Activated naive CD8-positive, alpha-beta T cell treated with anti-CD3 and anti-CD28 coated beads, Interleukin-2, amount 10 ng/mL, durations not matched to agents 7 days and 5 days (primary cell): ENCODE measurements around the gene AFF1. TPM values are rescaled to one million over a fixed set of nuclear protein-coding genes. Genes with fewer than 3 reads are reported as not detected.
A peak's percentile ranks its signal among the peaks of the same experiment; 100 is the strongest.
"Not testable (repeated sequence)": the region's sequence is repeated elsewhere in the genome, so short reads cannot be mapped to it uniquely, and the experiment has no call there.

Experiments
- ATAC-seq: fragments of 150-1000 bp; cut with Tn5 transposase; one replicate; pipeline ENCODE4 v1.10.0; 2021; ENCODE audit warnings: low read depth, moderate library complexity
- POLR2A ChIA-PET: fragments of 350-600 bp; sonication (Branson Sonifier 250); formaldehyde crosslinking; loops from one replicate; lab custom pipeline; 2021; ENCODE audit warnings: antibody characterized with exemption; lab: Charles Lee
- DNase-seq: peaks from one replicate; pipeline ENCODE4 v3.0.0; 2021
- H3K27ac Mint-ChIP-seq: one replicate; pipeline ENCODE4 v1.8.0; 2022; ENCODE audit warnings: mild to moderate bottlenecking, mixed read lengths
- H3K27me3 Mint-ChIP-seq: one replicate; pipeline ENCODE4 v1.8.0; 2022; ENCODE audit warnings: mild to moderate bottlenecking, moderate library complexity, mixed read lengths
- H3K36me3 Mint-ChIP-seq: one replicate; pipeline ENCODE4 v1.8.0; 2021; ENCODE audit warnings: mild to moderate bottlenecking, mixed read lengths
- H3K4me1 Mint-ChIP-seq: one replicate; pipeline ENCODE4 v1.8.0; 2021; ENCODE audit warnings: mixed read lengths
- H3K4me3 Mint-ChIP-seq: one replicate; pipeline ENCODE4 v1.8.0; 2022; ENCODE audit warnings: mild to moderate bottlenecking, moderate library complexity, mixed read lengths
- H3K9me3 Mint-ChIP-seq: one replicate; pipeline ENCODE4 v1.8.0; 2021; ENCODE audit warnings: mixed read lengths
- total RNA-seq, 2 experiments: library from RNA; stranded (reverse); gene quantifications; one replicate each; pipeline ENCODE4 v1.2.3, GENCODE V29; 2021

Gene AFF1
- total RNA-seq, 2 experiments from 2014 or later, result 57.1 to 62.5 TPM

- H3K4me3 Mint-ChIP-seq, H3K4me1 Mint-ChIP-seq, H3K9me3 Mint-ChIP-seq, H3K27ac Mint-ChIP-seq, POLR2A ChIA-PET, ATAC-seq, H3K27me3 Mint-ChIP-seq, DNase-seq: not testable (repeated sequence)
- peaks cover 19% of the 10 kb centered on the region for H3K36me3 Mint-ChIP-seq
Measured at GRCh38 chr4:86985852-86986251, 51.0 kb downstream of the AFF1 start.

DNA sequence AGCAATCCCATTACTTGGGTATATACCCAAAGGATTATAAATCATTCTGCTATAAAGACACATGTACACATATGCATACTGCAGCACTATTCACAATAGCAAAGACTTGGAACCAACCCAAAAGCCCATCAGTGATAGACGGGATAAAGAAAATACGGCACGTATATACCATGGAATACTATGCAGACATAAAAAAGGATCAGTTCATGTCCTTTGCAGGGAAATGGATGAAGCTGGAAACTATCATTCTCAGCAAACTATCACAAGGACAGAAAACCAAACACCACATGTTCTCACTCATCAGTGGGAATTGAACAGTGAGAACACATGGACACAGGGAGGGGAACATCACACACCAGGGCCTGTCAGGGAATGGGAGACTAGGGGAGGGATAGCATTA lies 54.8 kb downstream of the AFF1 start:
- POLR2A ChIA-PET, ATAC-seq, H3K27me3 Mint-ChIP-seq: not testable (repeated sequence)

DNA sequence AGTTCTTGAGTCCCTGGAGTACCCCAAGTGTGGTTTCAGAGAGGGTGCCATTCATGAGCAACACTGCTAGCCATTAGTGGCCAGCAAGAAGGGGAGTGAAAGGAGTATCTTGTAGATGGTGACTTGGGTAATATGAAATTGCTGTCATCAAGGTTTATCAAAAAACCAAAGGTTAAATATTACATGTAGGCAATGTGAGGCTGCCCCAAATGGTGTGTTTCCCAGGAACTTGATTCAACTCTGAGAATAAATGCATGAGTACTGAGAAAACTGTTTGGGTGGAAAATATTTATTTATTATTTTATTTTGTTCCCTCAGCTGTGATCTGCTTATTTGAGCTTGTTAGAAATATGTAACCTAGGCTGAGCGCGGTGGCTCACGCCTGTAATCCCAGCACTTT lies 55.7 kb downstream of the AFF1 start:
- POLR2A ChIA-PET, result interaction anchor here (0.7 kb wide), 1 partner anchor 31 kb away, joined by 3 read pairs; no protein-coding TSS in a partner anchor
- Mint-ChIP-seq H3K27ac (no peak overlapping the region), H3K4me1 (peaks cover 3% of the 10 kb centered on the region), H3K4me3 (no peak overlapping the region), H3K27me3 (no peaks in the 10 kb centered on the region), H3K36me3 (peaks cover 16% of the 10 kb centered on the region), H3K9me3 (peaks cover 1% of the 10 kb centered on the region)
- ATAC-seq, result no peak
- no peak for DNase-seq

More for the DNA sequence above, 54.8 kb downstream of the AFF1 start:
- DNase-seq, H3K4me3 Mint-ChIP-seq, H3K27ac Mint-ChIP-seq, H3K9me3 Mint-ChIP-seq, H3K4me1 Mint-ChIP-seq: not testable (repeated sequence)
- peaks cover 16% of the 10 kb centered on the region for H3K36me3 Mint-ChIP-seq

- Mint-ChIP-seq H3K4me3 (no peak overlapping the region), H3K27ac (no peak overlapping the region), H3K27me3 (no peaks in the 10 kb centered on the region), H3K9me3 (peaks cover 3% of the 10 kb centered on the region), H3K36me3 (peaks cover 18% of the 10 kb centered on the region), H3K4me1 (peaks cover 3% of the 10 kb centered on the region)
- POLR2A ChIA-PET, result interaction anchor here (1.0 kb wide), 1 partner anchor 14 kb away, joined by 3 read pairs; no protein-coding TSS in a partner anchor
- DNase-seq (no peak), ATAC-seq (no peak)
Measured at GRCh38 chr4:86991994-86992393, 57.2 kb downstream of the AFF1 start.

- ATAC-seq (no peak), DNase-seq (no peak)
- POLR2A ChIA-PET, result interaction anchor here (0.5 to 0.6 kb wide), 2 partner anchors 16 to 42 kb away, joined by 3 read pairs; no protein-coding TSS in a partner anchor
- Mint-ChIP-seq H3K36me3 (peaks cover 9% of the 10 kb centered on the region), H3K9me3 (peaks cover 3% of the 10 kb centered on the region), H3K4me1 (peaks cover 5% of the 10 kb centered on the region), H3K27ac (no peak overlapping the region), H3K27me3 (no peaks in the 10 kb centered on the region), H3K4me3 (no peak overlapping the region)
Measured at GRCh38 chr4:86993909-86994681, 59.3 kb downstream of the AFF1 start.

- Mint-ChIP-seq H3K9me3 (peaks cover 2% of the 10 kb centered on the region), H3K36me3 (peaks cover 7% of the 10 kb centered on the region), H3K27ac (no peak overlapping the region), H3K4me1 (peaks cover 7% of the 10 kb centered on the region), H3K27me3 (no peaks in the 10 kb centered on the region), H3K4me3 (no peak overlapping the region)
- ATAC-seq (no peak), DNase-seq (no peak)
- POLR2A ChIA-PET, result no interaction called here
Measured at GRCh38 chr4:86994686-86995085, 59.9 kb downstream of the AFF1 start.

- DNase-seq, H3K27ac Mint-ChIP-seq, H3K36me3 Mint-ChIP-seq, POLR2A ChIA-PET, H3K27me3 Mint-ChIP-seq, H3K9me3 Mint-ChIP-seq, H3K4me1 Mint-ChIP-seq, H3K4me3 Mint-ChIP-seq, ATAC-seq: not testable (repeated sequence)
Measured at GRCh38 chr4:86996510-86996909, 61.7 kb downstream of the AFF1 start.

- H3K4me1 Mint-ChIP-seq, result peaks cover 9% of the 10 kb centered on the region
- peaks cover 11% of the 10 kb centered on the region for H3K36me3 Mint-ChIP-seq
- no peak overlapping the region for H3K27ac Mint-ChIP-seq
- POLR2A ChIA-PET, result no interaction called here
- no peaks in the 10 kb centered on the region for H3K27me3 Mint-ChIP-seq
- no peak for DNase-seq
- no peak overlapping the region for H3K4me3 Mint-ChIP-seq
- no peak for ATAC-seq
- H3K9me3 Mint-ChIP-seq, result peaks cover 2% of the 10 kb centered on the region
Measured at GRCh38 chr4:86999136-86999643, 64.4 kb downstream of the AFF1 start.

- H3K36me3 Mint-ChIP-seq, result peaks cover 7% of the 10 kb centered on the region
- no peaks in the 10 kb centered on the region for H3K9me3 Mint-ChIP-seq
- no peak overlapping the region for H3K27ac Mint-ChIP-seq
- no peak overlapping the region for H3K4me3 Mint-ChIP-seq
- DNase-seq (no peak), ATAC-seq (no peak)
- POLR2A ChIA-PET, result no interaction called here
- H3K27me3 Mint-ChIP-seq, result no peaks in the 10 kb centered on the region
- peaks cover 16% of the 10 kb centered on the region for H3K4me1 Mint-ChIP-seq
Measured at GRCh38 chr4:87002682-87003043, 67.9 kb downstream of the AFF1 start.

- ATAC-seq (no peak), DNase-seq (no peak)
- Mint-ChIP-seq H3K27ac (no peak overlapping the region), H3K4me1 (peaks cover 19% of the 10 kb centered on the region), H3K36me3 (peaks cover 7% of the 10 kb centered on the region), H3K4me3 (no peak overlapping the region), H3K9me3 (no peaks in the 10 kb centered on the region), H3K27me3 (no peaks in the 10 kb centered on the region)
- POLR2A ChIA-PET, result no interaction called here
Measured at GRCh38 chr4:87003266-87003665, 68.5 kb downstream of the AFF1 start.

DNA sequence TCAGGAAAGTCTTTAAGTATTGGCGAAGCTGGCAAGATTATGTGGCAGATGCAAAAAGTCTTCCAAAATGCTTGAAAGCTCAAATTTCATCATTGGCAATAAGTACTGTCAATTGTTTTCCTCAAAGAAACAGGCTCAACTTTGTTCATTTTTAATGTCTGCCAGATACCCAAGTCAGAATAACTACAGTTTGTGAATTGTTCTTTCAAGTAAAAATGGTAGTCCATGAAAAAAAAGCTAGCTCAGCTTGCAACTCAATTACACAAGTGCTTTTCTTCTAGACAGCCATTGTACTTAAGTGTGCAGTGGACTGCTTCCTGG lies 70.5 kb downstream of the AFF1 start:
- H3K9me3 Mint-ChIP-seq, result no peaks in the 10 kb centered on the region
- ATAC-seq (no peak), DNase-seq (no peak)
- POLR2A ChIA-PET, result interaction anchor here (0.7 to 3.6 kb wide), 6 partner anchors 13 to 215 kb away, joined by 3 to 111 read pairs (median 4); partner anchors contain the start of genes AFF1 and KLHL8
- peak overlapping the region; percentile 98 for H3K27ac Mint-ChIP-seq
- no peaks in the 10 kb centered on the region for H3K27me3 Mint-ChIP-seq
- H3K4me1 Mint-ChIP-seq, result peaks cover 25% of the 10 kb centered on the region
- peaks cover 6% of the 10 kb centered on the region for H3K36me3 Mint-ChIP-seq
- peak overlapping the region; percentile 97 for H3K4me3 Mint-ChIP-seq

DNA sequence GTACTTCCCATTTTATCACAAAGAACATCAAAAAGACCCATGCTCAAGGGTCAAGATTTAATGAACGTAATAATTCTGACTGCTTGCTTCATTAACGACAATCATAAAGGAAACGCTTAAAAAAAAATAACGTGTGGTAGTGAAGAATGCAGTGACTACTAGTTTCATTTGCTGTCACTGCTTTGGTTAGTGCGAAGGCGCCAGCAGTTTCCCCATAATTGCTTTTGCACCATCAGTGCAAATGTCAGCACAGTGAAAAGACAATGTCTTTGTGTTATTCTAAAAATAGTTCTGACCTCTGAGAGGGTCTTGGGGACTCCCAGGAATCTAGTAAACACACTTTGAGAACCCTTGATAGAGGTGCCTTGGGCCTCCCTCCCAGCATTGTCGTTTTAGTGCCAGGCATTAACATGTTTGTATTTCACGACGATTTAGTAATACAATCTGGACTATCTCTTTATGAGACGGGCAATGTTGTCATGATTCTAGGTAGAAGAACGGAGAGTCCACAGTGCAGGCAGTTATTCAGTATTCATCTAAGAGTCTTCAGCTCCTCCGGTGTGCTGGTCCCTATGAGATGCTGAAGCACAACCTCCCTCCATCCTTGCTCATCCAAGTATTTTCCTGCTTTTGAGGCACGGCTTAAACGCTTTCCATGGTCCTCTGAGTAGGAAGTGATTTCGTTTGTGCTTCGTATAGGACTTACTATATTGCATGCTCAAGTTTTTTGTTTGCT lies 71.0 kb downstream of the AFF1 start:
- DNase-seq (no peak), ATAC-seq (no peak)
- POLR2A ChIA-PET, result interaction anchor here (0.7 to 3.6 kb wide), 21 partner anchors 9 to 1278 kb away, joined by 3 to 111 read pairs (median 5); partner anchors contain the start of genes AFF1, HSD17B11, KLHL8 and PPM1K
- peak overlapping the region; percentile 97 for H3K4me3 Mint-ChIP-seq
- H3K36me3 Mint-ChIP-seq, result peaks cover 6% of the 10 kb centered on the region
- H3K27ac Mint-ChIP-seq, result peak overlapping the region; percentile 98
- H3K27me3 Mint-ChIP-seq, result no peaks in the 10 kb centered on the region
- H3K4me1 Mint-ChIP-seq, result peaks cover 25% of the 10 kb centered on the region
- no peaks in the 10 kb centered on the region for H3K9me3 Mint-ChIP-seq

- DNase-seq (no peak), ATAC-seq (no peak)
- Mint-ChIP-seq H3K4me3 (peak overlapping the region; percentile 97), H3K36me3 (peaks cover 6% of the 10 kb centered on the region), H3K27me3 (no peaks in the 10 kb centered on the region), H3K27ac (peak overlapping the region; percentile 98), H3K9me3 (no peaks in the 10 kb centered on the region), H3K4me1 (peaks cover 26% of the 10 kb centered on the region)
- POLR2A ChIA-PET, result interaction anchor here (0.7 to 3.6 kb wide), 22 partner anchors 8 to 1278 kb away, joined by 3 to 111 read pairs (median 5); partner anchors contain the start of genes AFF1, HSD17B11, KLHL8 and PPM1K
Measured at GRCh38 chr4:87006426-87006675, 71.5 kb downstream of the AFF1 start.
